Measurements from ENCODE around the gene CAPN9.
"Not testable (repeated sequence)": the region's sequence is repeated elsewhere in the genome, so short reads cannot be mapped to it uniquely, and the experiment has no call there.

Gene CAPN9

DNA sequence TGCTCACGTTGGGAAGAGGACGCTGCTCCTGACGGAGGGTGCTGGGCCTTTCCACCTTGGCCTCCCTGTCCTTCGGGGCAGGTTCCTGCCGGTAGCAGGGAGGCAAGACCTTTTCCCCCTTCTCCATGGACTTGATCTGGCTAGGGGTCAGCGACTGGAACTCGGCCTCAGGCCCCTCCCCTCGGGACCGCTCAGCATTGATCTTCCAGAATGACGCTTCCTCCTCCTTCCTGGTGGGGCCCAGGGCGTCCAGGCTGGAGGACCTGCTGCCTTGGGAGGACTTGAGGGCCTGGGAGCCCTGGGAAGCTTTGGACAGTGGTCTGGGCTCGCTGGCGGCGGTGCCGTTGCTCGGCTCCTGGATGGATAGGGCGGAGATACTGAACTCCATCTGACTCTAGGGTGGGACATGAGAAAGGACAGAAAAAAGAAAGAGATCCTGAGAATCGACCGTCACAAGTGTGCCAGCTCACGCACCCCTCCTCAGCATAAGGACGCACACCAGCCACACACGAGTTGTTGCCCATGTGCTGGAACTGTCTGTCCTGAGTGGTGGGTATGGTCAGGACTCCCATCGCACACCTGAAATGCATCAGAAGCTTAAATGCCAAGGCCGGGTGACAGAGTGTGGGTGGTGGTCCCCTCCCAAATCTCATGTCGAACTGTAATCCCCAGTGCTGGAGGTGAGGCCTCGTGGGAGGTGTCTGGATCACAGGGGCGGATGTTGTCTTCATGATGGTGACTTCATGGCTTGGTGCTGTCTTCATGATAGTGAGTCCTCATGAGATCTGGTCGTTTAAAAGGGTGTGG, 96.5 kb downstream of the CAPN9 start:
- no peak overlapping the region for H3K4me3 ChIP-seq (replicated peaks; ENCODE audit: low read depth, low read length)

DNA sequence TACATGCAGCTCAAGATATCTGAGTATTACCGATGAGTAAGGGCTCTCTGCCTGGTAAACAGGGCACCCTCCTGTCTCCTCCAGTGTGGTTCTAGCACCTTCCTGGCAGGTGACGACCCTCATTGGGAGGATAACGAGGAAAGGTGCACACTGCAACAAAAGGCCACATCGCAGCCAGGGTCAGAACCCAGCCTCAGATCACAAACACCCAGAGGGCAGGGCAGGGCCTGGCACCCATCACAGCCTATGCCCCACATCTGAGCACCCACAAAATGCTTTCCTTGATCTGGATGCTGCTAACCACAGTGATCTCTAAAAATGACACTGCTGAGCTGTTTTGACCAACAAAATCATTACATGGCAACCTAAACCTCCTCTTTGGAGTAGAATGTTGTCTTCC, 97.4 kb downstream of the CAPN9 start:
- no peak for DNase-seq (ENCODE audit: extremely low read depth, low read depth)
- H3K4me3 ChIP-seq (replicated peaks; ENCODE audit: low read depth, low read length): no peak overlapping the region
- TF ChIP-seq, protein P1, sequence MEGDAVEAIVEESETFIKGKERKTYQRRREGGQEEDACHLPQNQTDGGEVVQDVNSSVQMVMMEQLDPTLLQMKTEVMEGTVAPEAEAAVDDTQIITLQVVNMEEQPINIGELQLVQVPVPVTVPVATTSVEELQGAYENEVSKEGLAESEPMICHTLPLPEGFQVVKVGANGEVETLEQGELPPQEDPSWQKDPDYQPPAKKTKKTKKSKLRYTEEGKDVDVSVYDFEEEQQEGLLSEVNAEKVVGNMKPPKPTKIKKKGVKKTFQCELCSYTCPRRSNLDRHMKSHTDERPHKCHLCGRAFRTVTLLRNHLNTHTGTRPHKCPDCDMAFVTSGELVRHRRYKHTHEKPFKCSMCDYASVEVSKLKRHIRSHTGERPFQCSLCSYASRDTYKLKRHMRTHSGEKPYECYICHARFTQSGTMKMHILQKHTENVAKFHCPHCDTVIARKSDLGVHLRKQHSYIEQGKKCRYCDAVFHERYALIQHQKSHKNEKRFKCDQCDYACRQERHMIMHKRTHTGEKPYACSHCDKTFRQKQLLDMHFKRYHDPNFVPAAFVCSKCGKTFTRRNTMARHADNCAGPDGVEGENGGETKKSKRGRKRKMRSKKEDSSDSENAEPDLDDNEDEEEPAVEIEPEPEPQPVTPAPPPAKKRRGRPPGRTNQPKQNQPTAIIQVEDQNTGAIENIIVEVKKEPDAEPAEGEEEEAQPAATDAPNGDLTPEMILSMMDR (IDR thresholded peaks at IDR 0.05; ENCODE audit: low read depth, low read length, missing control alignments): no peak

More for the DNA sequence above, 96.5 kb downstream of the CAPN9 start:
- DNase-seq (ENCODE audit: extremely low read depth, low read depth): no peak
- TF ChIP-seq, protein P1 (IDR thresholded peaks at IDR 0.05; ENCODE audit: low read depth, low read length, missing control alignments): no peak

DNA sequence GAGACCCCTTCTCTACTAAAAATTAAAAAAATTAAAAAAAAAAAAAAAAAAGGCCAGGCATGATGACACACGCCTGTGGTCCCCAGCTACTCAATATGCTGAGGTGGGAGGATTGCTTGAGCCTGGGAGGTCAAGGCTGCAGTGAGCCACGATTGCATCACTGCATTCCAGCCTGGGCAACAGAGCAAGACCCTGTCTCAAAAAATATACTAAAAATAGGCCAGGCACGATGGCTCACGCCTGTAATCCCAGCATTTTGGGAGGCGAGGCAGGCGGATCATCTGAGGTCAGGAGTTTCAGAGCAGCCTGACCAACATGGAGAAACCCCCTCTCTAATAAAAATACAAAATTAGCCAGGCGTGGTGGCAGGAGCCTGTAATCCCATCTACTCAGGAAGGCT, 98.0 kb downstream of the CAPN9 start:
- not testable (repeated sequence) for DNase-seq (ENCODE audit: extremely low read depth, low read depth); H3K4me3 ChIP-seq (replicated peaks; ENCODE audit: low read depth, low read length)

DNA sequence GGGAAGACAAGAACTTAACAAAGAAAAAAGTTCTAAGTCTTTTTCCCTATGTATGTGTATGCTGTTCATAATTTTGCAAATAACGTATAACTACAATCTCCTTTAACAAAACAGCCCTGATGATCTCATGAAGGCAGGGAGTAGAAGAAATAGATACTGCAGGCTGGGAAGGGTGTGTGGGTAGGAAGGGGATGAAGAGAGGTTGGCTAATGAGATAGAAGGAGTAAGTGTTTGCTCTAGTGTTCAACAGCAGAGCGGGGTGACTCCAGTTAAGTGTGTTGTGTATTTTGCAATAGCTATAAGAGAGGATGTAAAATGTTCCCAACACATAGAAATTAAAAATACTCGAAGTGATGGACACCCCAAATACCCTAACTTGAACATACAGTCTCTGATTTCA, 101.0 kb downstream of the CAPN9 start:
- TF ChIP-seq, protein P1 (IDR thresholded peaks at IDR 0.05; ENCODE audit: low read depth, low read length, missing control alignments): no peak
- no peak for DNase-seq (ENCODE audit: extremely low read depth, low read depth)
- no peak overlapping the region for H3K4me3 ChIP-seq (replicated peaks; ENCODE audit: low read depth, low read length)

DNA sequence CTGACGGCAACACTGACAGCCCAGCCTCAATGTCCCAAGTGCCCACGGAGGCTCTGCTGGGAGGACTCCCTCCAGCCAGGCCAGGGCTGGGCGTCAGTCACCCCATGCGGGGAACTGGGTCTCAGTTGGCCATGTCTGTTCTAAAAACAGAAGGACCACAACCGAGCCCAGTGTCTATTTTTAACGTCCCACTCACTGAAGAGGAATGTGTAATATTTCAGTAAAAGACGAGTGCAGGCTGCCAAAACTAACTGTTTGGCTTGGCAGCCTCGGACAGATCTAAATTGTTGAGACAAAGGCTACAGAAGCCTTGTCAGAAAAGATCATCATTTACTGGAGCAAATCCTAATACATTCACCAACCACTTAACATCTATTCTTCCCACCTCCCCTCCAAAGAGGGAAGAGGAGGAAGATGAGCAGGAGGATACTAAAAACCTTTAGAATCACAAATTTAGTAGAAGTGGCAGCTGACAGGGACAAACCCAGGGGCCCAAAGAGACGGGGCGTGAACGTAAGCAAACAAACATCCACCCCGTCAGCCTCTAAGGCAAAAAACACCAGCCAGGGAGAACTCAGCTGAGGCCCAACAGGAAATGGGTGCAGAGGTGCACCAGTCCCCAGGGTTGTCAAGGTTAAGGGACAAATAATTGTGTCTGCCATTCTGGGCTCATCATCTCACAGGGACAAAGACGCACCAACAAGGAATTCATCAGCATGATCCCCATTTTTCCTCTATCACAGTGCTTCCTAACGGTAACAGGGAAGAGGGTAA, 102.5 kb downstream of the CAPN9 start:
- H3K4me3 ChIP-seq (replicated peaks; ENCODE audit: low read depth, low read length): no peak overlapping the region
- TF ChIP-seq, protein P1 (IDR thresholded peaks at IDR 0.05; ENCODE audit: low read depth, low read length, missing control alignments): no peak
- peak; percentile 57 for DNase-seq (ENCODE audit: extremely low read depth, low read depth)

DNA sequence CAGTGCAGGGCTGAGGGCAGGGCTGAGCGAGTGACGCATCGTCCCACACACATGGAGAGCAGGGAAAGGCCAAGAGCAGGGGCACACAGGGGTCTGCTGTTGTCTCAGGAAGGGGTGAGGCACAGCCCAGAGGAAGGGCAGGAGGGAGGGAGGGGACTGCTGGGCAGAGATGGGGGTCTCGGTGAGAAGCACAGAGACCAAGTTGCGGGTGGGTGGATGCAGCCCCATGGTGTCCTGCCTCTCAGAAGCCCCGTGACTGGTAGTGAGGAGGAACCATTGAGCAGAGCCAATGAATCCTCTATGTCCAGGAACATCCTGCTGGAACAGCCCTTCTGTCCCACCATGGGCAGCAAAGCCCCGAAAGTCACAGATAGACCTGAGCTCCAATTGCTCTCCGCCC, 103.4 kb downstream of the CAPN9 start:
- DNase-seq (ENCODE audit: extremely low read depth, low read depth): no peak
- TF ChIP-seq, protein P1 (IDR thresholded peaks at IDR 0.05; ENCODE audit: low read depth, low read length, missing control alignments): no peak

DNA sequence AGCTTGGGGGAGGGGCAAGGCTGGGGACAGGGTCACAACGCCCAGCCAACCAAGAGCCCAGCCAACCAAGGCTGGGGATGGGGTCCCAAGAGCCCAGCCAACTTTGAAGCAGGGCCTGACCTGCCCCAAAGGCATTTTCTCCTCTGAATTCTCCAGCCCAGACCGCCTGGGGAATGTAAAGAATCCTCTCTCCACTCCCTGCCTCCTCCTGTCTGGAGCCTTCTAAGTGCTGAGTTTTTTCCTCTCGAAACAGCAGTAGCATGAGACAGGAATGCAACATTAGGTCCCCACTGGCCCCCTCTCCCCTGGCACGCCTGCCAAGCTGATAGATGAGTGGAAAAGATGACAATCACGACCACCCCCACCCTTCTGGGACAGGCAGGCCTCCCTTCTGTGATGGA, 104.1 kb downstream of the CAPN9 start:
- DNase-seq (ENCODE audit: extremely low read depth, low read depth): no peak
- H3K4me3 ChIP-seq (replicated peaks; ENCODE audit: low read depth, low read length): no peak overlapping the region
- TF ChIP-seq, protein P1 (IDR thresholded peaks at IDR 0.05; ENCODE audit: low read depth, low read length, missing control alignments): no peak

More for the DNA sequence above, 103.4 kb downstream of the CAPN9 start:
- no peak overlapping the region for H3K4me3 ChIP-seq (replicated peaks; ENCODE audit: low read depth, low read length)

Data from HFF-Myc (cell line).